DND-41 (cell line): ENCODE data around the gene ACAN.

ENCODE experiments used
- EZH2 ChIP-seq: IDR thresholded peaks from 3 replicates; pipeline ENCODE4 v1.6.1; 2012; ENCODE audit warnings: borderline replicate concordance, low read depth, mild to moderate bottlenecking, moderate library complexity, low read length, inconsistent platforms; ENCODE audit not compliant: severe bottlenecking
- TF ChIP-seq, protein P1 (sequence below): IDR thresholded peaks from 2 replicates; pipeline ENCODE4 v1.5.1; 2012; ENCODE audit warnings: borderline replicate concordance, low read length, moderate library complexity, mild to moderate bottlenecking; ENCODE audit not compliant: poor library complexity, severe bottlenecking; ENCODE audit errors: extremely low read depth

DNA sequence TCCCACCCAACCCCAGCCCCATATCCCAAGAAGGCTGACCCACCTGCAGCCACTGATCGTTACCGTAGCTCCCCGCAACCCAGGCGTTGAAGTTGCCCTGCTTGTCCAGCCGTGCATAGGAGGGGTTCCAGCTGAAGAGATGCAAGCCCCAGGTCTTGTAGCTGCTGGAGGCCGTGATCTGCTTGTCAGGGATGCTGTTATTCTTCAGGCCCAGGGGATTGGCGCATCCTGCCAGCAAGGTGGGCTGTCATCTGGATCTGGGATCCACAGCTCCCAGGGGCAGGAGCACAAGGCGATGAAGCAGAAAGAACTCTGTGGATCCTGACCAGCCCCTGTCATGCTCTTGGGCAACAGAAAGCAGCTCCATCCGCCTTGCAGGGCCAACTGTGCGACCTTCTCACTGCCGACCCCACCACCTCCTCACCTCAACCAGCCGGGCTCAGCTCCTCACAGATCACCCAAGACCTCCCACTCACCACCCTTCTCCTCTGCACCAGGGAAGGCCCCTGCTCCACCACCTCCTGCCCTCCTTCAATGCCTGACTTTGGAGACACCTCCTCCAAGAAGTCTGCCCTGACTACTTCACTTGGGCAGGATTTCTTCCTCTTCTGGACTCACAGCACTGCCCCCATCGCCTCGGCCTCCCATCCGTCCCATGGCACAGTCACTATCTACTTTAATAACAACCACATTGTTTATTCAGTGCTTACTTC, 98.4 kb downstream of the ACAN start:
- TF ChIP-seq, protein P1, sequence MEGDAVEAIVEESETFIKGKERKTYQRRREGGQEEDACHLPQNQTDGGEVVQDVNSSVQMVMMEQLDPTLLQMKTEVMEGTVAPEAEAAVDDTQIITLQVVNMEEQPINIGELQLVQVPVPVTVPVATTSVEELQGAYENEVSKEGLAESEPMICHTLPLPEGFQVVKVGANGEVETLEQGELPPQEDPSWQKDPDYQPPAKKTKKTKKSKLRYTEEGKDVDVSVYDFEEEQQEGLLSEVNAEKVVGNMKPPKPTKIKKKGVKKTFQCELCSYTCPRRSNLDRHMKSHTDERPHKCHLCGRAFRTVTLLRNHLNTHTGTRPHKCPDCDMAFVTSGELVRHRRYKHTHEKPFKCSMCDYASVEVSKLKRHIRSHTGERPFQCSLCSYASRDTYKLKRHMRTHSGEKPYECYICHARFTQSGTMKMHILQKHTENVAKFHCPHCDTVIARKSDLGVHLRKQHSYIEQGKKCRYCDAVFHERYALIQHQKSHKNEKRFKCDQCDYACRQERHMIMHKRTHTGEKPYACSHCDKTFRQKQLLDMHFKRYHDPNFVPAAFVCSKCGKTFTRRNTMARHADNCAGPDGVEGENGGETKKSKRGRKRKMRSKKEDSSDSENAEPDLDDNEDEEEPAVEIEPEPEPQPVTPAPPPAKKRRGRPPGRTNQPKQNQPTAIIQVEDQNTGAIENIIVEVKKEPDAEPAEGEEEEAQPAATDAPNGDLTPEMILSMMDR: no peak
- no peak for TF ChIP-seq EZH2
